Adrenal gland (tissue), 5 donors: ENCODE measurements around the gene VGLL1.

Source experiments
- POLR2A ChIP-seq, 2 donors: fragments of 450-650 bp; IDR thresholded peaks; one replicate each; pipeline ENCODE4 v1.6.1; 2017; ENCODE audit warnings: antibody characterized with exemption in 2 of 2, mild to moderate bottlenecking in 2 of 2, moderate library complexity in 1 of 2
- TF ChIP-seq, protein P1 (sequence below), 6 experiments: fragments of 450-650 bp in 4 of 6; fragments of 200-600 bp in 2 of 6; sonication (generic) in 1 of 6; IDR thresholded peaks; 1 replicate in 5 of 6; 2 replicates in 1 of 6; pipeline versions ENCODE4 v1.5.1 to v1.8.0; 2016 to 2021; ENCODE audit warnings: antibody characterized with exemption in 6 of 6, mild to moderate bottlenecking in 2 of 6, moderate library complexity in 1 of 6
- donor health status: DM: no; HTN: no; CAD: no.

DNA sequence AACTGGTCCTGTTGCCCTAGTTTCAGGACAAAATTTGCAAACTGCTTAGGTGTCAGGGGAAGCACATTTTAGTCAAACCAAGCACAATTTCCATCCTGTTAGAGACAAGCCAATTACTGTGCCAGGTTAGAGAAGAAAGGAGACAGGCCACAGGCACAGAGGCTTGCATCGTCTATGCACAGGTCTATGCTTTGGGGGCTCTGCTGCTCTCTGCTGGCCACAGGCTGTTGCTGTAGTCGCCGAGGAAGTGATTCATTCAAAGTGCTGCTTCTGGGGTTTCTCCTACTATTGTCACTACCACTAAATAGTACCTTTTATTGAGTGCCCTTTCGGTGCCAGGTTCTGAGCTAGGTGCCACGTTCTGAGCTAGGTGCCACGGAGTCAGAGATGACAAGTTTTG lies 45.5 kb downstream of the VGLL1 start:
- TF ChIP-seq, protein P1, sequence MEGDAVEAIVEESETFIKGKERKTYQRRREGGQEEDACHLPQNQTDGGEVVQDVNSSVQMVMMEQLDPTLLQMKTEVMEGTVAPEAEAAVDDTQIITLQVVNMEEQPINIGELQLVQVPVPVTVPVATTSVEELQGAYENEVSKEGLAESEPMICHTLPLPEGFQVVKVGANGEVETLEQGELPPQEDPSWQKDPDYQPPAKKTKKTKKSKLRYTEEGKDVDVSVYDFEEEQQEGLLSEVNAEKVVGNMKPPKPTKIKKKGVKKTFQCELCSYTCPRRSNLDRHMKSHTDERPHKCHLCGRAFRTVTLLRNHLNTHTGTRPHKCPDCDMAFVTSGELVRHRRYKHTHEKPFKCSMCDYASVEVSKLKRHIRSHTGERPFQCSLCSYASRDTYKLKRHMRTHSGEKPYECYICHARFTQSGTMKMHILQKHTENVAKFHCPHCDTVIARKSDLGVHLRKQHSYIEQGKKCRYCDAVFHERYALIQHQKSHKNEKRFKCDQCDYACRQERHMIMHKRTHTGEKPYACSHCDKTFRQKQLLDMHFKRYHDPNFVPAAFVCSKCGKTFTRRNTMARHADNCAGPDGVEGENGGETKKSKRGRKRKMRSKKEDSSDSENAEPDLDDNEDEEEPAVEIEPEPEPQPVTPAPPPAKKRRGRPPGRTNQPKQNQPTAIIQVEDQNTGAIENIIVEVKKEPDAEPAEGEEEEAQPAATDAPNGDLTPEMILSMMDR (IDR thresholded peaks at IDR 0.05), result peak; percentile 44 to 78 (median 53)
- TF ChIP-seq POLR2A (IDR thresholded peaks at IDR 0.05), result no peak
